ENCODE measurements around the gene NRCAM.

The NRCAM gene

DNA sequence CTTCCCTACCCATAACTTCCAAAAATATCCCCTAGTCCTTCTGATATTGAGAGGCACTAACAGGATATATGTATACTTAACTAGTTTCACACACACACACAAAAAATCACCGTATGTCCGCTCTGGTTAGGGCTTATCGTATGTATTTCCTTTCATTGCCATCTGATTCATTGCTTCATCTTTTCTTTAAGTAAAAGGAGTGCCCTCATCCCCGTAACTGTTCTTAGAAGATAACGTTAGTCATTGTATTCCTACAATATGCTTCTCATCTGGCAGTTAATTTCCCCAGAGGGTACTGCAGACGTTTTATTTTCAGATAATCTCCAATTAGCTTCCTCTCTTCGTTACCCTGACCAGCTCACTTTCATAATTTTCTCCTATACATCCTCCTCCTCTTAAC lies 37.3 kb downstream of the NRCAM start:
- TF ChIP-seq TCF4 (CRISPR knock-in tag; IDR thresholded peaks at IDR 0.05; ENCODE audit: borderline replicate concordance) (peak; percentile 63; the same call in 1 of the 2 replicates), ZFP3 (CRISPR knock-in tag; IDR thresholded peaks at IDR 0.05) (no peak), BACH2 (CRISPR knock-in tag; IDR thresholded peaks at IDR 0.05; ENCODE audit: borderline replicate concordance) (0 out of 2 replicates have a peak, but pooled peaks have one; percentile 29)
- ATAC-seq: no peak

DNA sequence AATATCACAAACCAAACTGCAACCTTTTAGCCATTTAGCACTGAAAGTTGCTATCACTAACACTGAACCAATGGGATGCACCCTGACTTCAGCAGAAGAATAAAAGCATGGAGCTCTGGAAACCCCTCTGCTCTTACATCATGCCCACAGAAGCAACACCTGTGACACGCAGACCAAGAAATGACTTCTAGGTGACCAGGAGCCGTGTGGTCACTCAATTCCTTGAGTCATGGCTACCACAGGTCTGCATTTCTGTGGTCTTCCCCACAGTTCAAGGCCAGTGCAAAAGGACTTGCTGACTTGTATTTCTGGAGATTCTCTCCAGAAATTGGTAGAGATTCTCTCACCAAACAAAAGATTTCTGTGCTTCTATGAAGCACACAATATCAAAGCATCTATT lies 38.3 kb downstream of the NRCAM start:
- ATAC-seq: no peak
- TF ChIP-seq ISL1 (CRISPR knock-in tag; IDR thresholded peaks at IDR 0.05): no peak
- TF ChIP-seq, protein P1, sequence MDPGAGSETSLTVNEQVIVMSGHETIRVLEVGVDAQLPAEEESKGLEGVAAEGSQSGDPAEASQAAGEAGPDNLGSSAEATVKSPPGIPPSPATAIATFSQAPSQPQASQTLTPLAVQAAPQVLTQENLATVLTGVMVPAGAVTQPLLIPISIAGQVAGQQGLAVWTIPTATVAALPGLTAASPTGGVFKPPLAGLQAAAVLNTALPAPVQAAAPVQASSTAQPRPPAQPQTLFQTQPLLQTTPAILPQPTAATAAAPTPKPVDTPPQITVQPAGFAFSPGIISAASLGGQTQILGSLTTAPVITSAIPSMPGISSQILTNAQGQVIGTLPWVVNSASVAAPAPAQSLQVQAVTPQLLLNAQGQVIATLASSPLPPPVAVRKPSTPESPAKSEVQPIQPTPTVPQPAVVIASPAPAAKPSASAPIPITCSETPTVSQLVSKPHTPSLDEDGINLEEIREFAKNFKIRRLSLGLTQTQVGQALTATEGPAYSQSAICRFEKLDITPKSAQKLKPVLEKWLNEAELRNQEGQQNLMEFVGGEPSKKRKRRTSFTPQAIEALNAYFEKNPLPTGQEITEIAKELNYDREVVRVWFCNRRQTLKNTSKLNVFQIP (CRISPR knock-in tag; IDR thresholded peaks at IDR 0.05; ENCODE audit: borderline replicate concordance, low read depth): no peak
- TF ChIP-seq, protein P2, sequence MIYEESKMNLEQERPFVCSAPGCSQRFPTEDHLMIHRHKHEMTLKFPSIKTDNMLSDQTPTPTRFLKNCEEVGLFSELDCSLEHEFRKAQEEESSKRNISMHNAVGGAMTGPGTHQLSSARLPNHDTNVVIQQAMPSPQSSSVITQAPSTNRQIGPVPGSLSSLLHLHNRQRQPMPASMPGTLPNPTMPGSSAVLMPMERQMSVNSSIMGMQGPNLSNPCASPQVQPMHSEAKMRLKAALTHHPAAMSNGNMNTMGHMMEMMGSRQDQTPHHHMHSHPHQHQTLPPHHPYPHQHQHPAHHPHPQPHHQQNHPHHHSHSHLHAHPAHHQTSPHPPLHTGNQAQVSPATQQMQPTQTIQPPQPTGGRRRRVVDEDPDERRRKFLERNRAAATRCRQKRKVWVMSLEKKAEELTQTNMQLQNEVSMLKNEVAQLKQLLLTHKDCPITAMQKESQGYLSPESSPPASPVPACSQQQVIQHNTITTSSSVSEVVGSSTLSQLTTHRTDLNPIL (CRISPR knock-in tag; IDR thresholded peaks at IDR 0.05; ENCODE audit: low read depth): no peak
- TF ChIP-seq ZNF8 (CRISPR knock-in tag; IDR thresholded peaks at IDR 0.05): no peak
- no peak for TF ChIP-seq PPARA (CRISPR knock-in tag; IDR thresholded peaks at IDR 0.05; ENCODE audit: borderline replicate concordance)
- no peak for TF ChIP-seq ZNF565 (CRISPR knock-in tag; conservative IDR thresholded peaks at IDR 0.05; ENCODE audit: low read depth)
- TF ChIP-seq ZFP3 (CRISPR knock-in tag; IDR thresholded peaks at IDR 0.05): no peak
- no peak for TF ChIP-seq TCF4 (CRISPR knock-in tag; IDR thresholded peaks at IDR 0.05; ENCODE audit: borderline replicate concordance)
- no peak for TF ChIP-seq ZNF70 (CRISPR knock-in tag; IDR thresholded peaks at IDR 0.05)
- TF ChIP-seq BACH2 (CRISPR knock-in tag; IDR thresholded peaks at IDR 0.05; ENCODE audit: borderline replicate concordance): no peak

DNA sequence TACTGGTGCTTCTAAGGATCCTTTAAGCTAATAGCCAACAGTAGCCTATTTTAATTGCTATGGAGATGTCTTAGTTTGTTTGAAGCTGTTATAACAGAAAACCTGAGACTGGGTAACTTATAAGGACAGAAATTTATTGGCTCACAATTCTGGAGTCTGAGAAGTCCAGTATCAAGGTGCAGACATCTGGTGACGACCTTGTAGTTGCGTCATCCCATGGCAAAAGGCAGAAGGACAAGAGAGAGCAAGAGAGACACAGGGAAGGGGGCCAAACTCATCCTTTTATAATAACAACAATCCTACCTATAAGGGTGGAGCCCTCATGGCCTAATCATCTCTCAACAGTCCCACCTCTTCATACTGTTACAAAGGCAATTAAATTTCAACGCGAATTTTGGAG lies 39.1 kb downstream of the NRCAM start:
- no peak for TF ChIP-seq TOX (CRISPR knock-in tag; IDR thresholded peaks at IDR 0.05; ENCODE audit: borderline replicate concordance)
- TF ChIP-seq TCF4 (CRISPR knock-in tag; IDR thresholded peaks at IDR 0.05; ENCODE audit: borderline replicate concordance): no peak
- TF ChIP-seq, protein P3, sequence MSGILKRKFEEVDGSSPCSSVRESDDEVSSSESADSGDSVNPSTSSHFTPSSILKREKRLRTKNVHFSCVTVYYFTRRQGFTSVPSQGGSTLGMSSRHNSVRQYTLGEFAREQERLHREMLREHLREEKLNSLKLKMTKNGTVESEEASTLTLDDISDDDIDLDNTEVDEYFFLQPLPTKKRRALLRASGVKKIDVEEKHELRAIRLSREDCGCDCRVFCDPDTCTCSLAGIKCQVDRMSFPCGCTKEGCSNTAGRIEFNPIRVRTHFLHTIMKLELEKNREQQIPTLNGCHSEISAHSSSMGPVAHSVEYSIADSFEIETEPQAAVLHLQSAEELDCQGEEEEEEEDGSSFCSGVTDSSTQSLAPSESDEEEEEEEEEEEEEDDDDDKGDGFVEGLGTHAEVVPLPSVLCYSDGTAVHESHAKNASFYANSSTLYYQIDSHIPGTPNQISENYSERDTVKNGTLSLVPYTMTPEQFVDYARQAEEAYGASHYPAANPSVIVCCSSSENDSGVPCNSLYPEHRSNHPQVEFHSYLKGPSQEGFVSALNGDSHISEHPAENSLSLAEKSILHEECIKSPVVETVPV (CRISPR knock-in tag; IDR thresholded peaks at IDR 0.05): no peak
- TF ChIP-seq, protein P4, sequence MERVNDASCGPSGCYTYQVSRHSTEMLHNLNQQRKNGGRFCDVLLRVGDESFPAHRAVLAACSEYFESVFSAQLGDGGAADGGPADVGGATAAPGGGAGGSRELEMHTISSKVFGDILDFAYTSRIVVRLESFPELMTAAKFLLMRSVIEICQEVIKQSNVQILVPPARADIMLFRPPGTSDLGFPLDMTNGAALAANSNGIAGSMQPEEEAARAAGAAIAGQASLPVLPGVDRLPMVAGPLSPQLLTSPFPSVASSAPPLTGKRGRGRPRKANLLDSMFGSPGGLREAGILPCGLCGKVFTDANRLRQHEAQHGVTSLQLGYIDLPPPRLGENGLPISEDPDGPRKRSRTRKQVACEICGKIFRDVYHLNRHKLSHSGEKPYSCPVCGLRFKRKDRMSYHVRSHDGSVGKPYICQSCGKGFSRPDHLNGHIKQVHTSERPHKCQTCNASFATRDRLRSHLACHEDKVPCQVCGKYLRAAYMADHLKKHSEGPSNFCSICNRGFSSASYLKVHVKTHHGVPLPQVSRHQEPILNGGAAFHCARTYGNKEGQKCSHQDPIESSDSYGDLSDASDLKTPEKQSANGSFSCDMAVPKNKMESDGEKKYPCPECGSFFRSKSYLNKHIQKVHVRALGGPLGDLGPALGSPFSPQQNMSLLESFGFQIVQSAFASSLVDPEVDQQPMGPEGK (CRISPR knock-in tag; IDR thresholded peaks at IDR 0.05; ENCODE audit: borderline replicate concordance): no peak
- no peak for TF ChIP-seq ZFP3 (CRISPR knock-in tag; IDR thresholded peaks at IDR 0.05)
- TF ChIP-seq GLIS3 (CRISPR knock-in tag; IDR thresholded peaks at IDR 0.05): no peak
- TF ChIP-seq ISL1 (CRISPR knock-in tag; IDR thresholded peaks at IDR 0.05): no peak
- no peak for TF ChIP-seq SNAI2 (CRISPR knock-in tag; IDR thresholded peaks at IDR 0.05)
- TF ChIP-seq ZFP30 (CRISPR knock-in tag; IDR thresholded peaks at IDR 0.05): no peak
- TF ChIP-seq ZNF8 (CRISPR knock-in tag; IDR thresholded peaks at IDR 0.05): no peak
- no peak for TF ChIP-seq ARNTL (CRISPR knock-in tag; IDR thresholded peaks at IDR 0.05; ENCODE audit: borderline replicate concordance, low read depth)
- no peak for TF ChIP-seq OSR1 (CRISPR knock-in tag; IDR thresholded peaks at IDR 0.05)
- TF ChIP-seq, protein P1 (CRISPR knock-in tag; IDR thresholded peaks at IDR 0.05; ENCODE audit: borderline replicate concordance, low read depth): no peak
- TF ChIP-seq ESRRG (CRISPR knock-in tag; IDR thresholded peaks at IDR 0.05): no peak
- no peak for TF ChIP-seq ZC3H10 (CRISPR knock-in tag; IDR thresholded peaks at IDR 0.05)
- TF ChIP-seq ZNF565 (CRISPR knock-in tag; conservative IDR thresholded peaks at IDR 0.05; ENCODE audit: low read depth): no peak
- TF ChIP-seq CSDC2 (CRISPR knock-in tag; IDR thresholded peaks at IDR 0.05): no peak
- TF ChIP-seq ZNF70 (CRISPR knock-in tag; IDR thresholded peaks at IDR 0.05): no peak
- ATAC-seq: no peak
